NCI-H526 treated with DMSO at 0.1 percent for 48 hours (cell line): ENCODE results near the gene TXNL1.
A peak's percentile ranks its signal among the peaks of the same experiment; 100 is the strongest.
"Not testable (repeated sequence)": the region's sequence is repeated elsewhere in the genome, so short reads cannot be mapped to it uniquely, and the experiment has no call there.

ENCODE experiments used
- DNase-seq: peaks from one replicate; lab custom pipeline; 2025; lab: John Stamatoyannopoulos, UW

The TXNL1 gene

GRCh38 chr18:56638232-56639103, at the start of gene TXNL1:
Gene TXNL1, minus strand, starts transcription at chr18:56638592. Its CDS starts 152 bp downstream, at chr18:56638440.
- DNase-seq = peak; percentile 97

GRCh38 chr18:56684277-56684676, 45.9 kb upstream of the TXNL1 start:
- no peak for DNase-seq

GRCh38 chr18:56678836-56679565, 40.6 kb upstream of the TXNL1 start:
- no peak for DNase-seq

- DNase-seq = no peak
Observed at GRCh38 chr18:56676639-56677038, 38.2 kb upstream of the TXNL1 start.

GRCh38 chr18:56672981-56673380, 34.6 kb upstream of the TXNL1 start:
- no peak for DNase-seq

GRCh38 chr18:56672391-56672790, 34.0 kb upstream of the TXNL1 start:
- no peak for DNase-seq

GRCh38 chr18:56662902-56663301, 24.5 kb upstream of the TXNL1 start:
- no peak for DNase-seq

- peak; percentile 47 for DNase-seq
Observed at GRCh38 chr18:56662502-56662901, 24.1 kb upstream of the TXNL1 start.

- DNase-seq = peak; percentile 8
Observed at GRCh38 chr18:56662063-56662408, 23.6 kb upstream of the TXNL1 start.

GRCh38 chr18:56661360-56662062, 23.1 kb upstream of the TXNL1 start:
- no peak for DNase-seq

- no peak for DNase-seq
Observed at GRCh38 chr18:56660655-56661054, 22.3 kb upstream of the TXNL1 start.

- DNase-seq = no peak
Observed at GRCh38 chr18:56659111-56659510, 20.7 kb upstream of the TXNL1 start.

- no peak for DNase-seq
Observed at GRCh38 chr18:56658261-56658660, 19.9 kb upstream of the TXNL1 start.

- not testable (repeated sequence) for DNase-seq
Observed at GRCh38 chr18:56654280-56654679, 15.9 kb upstream of the TXNL1 start.

- DNase-seq = no peak
Observed at GRCh38 chr18:56652802-56653201, 14.4 kb upstream of the TXNL1 start.

GRCh38 chr18:56651771-56652092, 13.3 kb upstream of the TXNL1 start:
- no peak for DNase-seq

GRCh38 chr18:56650944-56651770, 12.8 kb upstream of the TXNL1 start, which contains the start of gene WDR7:
Gene WDR7, plus strand, starts transcription at chr18:56651359. Its CDS starts 21,157 bp downstream, at chr18:56672516.
- DNase-seq = peak; percentile 98

- no peak for DNase-seq
Observed at GRCh38 chr18:56649996-56650395, 11.6 kb upstream of the TXNL1 start.

GRCh38 chr18:56647951-56648893, 9.8 kb upstream of the TXNL1 start:
- DNase-seq = no peak

GRCh38 chr18:56647071-56647470, 8.7 kb upstream of the TXNL1 start:
- no peak for DNase-seq
